Measurements from ENCODE around the gene ZNF444.

DNA sequence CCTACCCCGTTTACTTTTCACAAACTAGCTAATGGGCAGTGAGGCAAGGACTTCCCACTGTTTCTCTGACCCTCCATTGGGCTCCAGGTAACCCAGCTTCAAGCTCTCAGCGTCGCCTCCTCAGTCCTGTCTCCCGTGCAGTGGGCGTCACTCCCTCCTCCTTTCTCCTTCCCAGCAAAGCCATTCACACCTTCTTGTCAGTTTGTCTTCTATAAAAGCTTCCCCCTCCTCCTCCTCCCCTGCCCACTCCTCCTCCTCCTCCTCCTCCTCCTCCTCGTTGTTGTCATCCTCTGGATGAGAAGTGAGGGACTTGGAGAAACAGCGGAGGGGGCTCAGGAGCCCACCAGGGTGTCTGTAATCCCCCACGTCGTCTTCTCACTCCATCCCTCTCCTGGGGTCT lies 33.0 kb downstream of the ZNF444 start:
- TF ChIP-seq, protein P1, sequence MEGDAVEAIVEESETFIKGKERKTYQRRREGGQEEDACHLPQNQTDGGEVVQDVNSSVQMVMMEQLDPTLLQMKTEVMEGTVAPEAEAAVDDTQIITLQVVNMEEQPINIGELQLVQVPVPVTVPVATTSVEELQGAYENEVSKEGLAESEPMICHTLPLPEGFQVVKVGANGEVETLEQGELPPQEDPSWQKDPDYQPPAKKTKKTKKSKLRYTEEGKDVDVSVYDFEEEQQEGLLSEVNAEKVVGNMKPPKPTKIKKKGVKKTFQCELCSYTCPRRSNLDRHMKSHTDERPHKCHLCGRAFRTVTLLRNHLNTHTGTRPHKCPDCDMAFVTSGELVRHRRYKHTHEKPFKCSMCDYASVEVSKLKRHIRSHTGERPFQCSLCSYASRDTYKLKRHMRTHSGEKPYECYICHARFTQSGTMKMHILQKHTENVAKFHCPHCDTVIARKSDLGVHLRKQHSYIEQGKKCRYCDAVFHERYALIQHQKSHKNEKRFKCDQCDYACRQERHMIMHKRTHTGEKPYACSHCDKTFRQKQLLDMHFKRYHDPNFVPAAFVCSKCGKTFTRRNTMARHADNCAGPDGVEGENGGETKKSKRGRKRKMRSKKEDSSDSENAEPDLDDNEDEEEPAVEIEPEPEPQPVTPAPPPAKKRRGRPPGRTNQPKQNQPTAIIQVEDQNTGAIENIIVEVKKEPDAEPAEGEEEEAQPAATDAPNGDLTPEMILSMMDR (conservative IDR thresholded peaks at IDR 0.05; ENCODE audit: low read length): no peak
- TF ChIP-seq EZH2phosphoT487 (IDR thresholded peaks at IDR 0.05; ENCODE audit: borderline replicate concordance, low read depth, low read length): no peak
